Body of pancreas (tissue), 4 donors: ENCODE results near the gene DNASE1L3. TPM values are rescaled to one million over a fixed set of nuclear protein-coding genes. Genes with fewer than 3 reads are reported as not detected.

Experiments
- ATAC-seq: fragments of 150-250 bp; one replicate; pipeline ENCODE4 v1.9.1; 2016
- DNase-seq, 4 donors: peaks; one replicate each; pipeline ENCODE4 v3.0.0-alpha.2; 2019
- H3K27ac ChIP-seq, 4 donors: fragments of 200-600 bp; sonication (generic); 1 replicate in 3 of 4; 2 replicates in 1 of 4; pipeline versions ENCODE4 v1.5.1 to v1.6.1; 2016 to 2019; ENCODE audit warnings: mild to moderate bottlenecking in 1 of 4, mixed read lengths in 1 of 4, moderate library complexity in 1 of 4
- H3K27me3 ChIP-seq, 2 donors: fragments of 200-600 bp; sonication (generic); one replicate each; pipeline ENCODE4 v1.6.0; 2016; ENCODE audit warnings: mild to moderate bottlenecking in 1 of 2
- H3K36me3 ChIP-seq, 2 donors: fragments of 200-600 bp; sonication (generic); replicated peaks in 1 of 2; 2 replicates each; pipeline ENCODE4 v1.5.1; 2016; ENCODE audit warnings: low read depth in 2 of 2; ENCODE audit not compliant: insufficient read depth in 1 of 2
- H3K4me1 ChIP-seq: fragments of 200-600 bp; sonication (generic); one replicate; pipeline ENCODE4 v1.6.0; 2016
- H3K4me3 ChIP-seq, 2 donors: fragments of 200-600 bp; sonication (generic); 1 replicate in 1 of 2; 2 replicates in 1 of 2; pipeline ENCODE4 v1.5.1; 2016 to 2019
- H3K9me3 ChIP-seq, 3 donors: fragments of 200-600 bp; sonication (generic); 1 replicate in 2 of 3; 2 replicates in 1 of 3; pipeline ENCODE4 v1.5.1; 2016
- CTCF ChIP-seq, 7 experiments: fragments of 450-650 bp in 4 of 7; fragments of 200-600 bp in 3 of 7; sonication (generic) in 3 of 7; IDR thresholded peaks; one replicate each; pipeline ENCODE4 v1.5.1; 2016 to 2019; ENCODE audit warnings: antibody characterized with exemption in 7 of 7
- POLR2A ChIP-seq, 3 donors: fragments of 450-650 bp; IDR thresholded peaks; one replicate each; pipeline ENCODE4 v1.6.1; 2016; ENCODE audit warnings: antibody characterized with exemption in 3 of 3, mild to moderate bottlenecking in 2 of 3
- WGBS, 2 donors: methylation state at CpG; one replicate each; pipeline ENCODE4 v1.1.5; 2017; 5-methylcytosine and 5-hydroxymethylcytosine counted together
- intact Hi-C: fragments of 100-400 bp; cut with DNase I; formaldehyde crosslinking; loops from one replicate; pipeline ENCODE4 v1.15.1; 2023
- total RNA-seq, 2 donors: library from RNA; depleted of rRNA; stranded (reverse); fragments of >200 nt; gene quantifications; one replicate each; pipeline ENCODE4 v1.1.0, GENCODE V29; 2016

The DNASE1L3 gene
- total RNA-seq, 2 donors from 2014 or later, result 2.1 TPM; not detected in 1

GRCh38 chr3:58209933-58210332 is 839 bp downstream of the DNASE1L3 start:
- no peak for ATAC-seq
- 70 to 81% methylated on average over 3 of the region's 3 CpGs for WGBS, 2 donors
- TF ChIP-seq CTCF (IDR thresholded peaks at IDR 0.05) (no peak), POLR2A (IDR thresholded peaks at IDR 0.05) (no peak)
- H3K4me1 ChIP-seq, result peaks cover 10% of the 10 kb centered on the region
- intact Hi-C loops, result no loop called here
- no peaks in the 10 kb centered on the region for H3K27me3 ChIP-seq
- no peaks in the 10 kb centered on the region for H3K36me3 ChIP-seq
- DNase-seq, result no peak
- no peak overlapping the region for H3K4me3 ChIP-seq
- no peak overlapping the region for H3K27ac ChIP-seq
- no peaks in the 10 kb centered on the region for H3K9me3 ChIP-seq

DNA sequence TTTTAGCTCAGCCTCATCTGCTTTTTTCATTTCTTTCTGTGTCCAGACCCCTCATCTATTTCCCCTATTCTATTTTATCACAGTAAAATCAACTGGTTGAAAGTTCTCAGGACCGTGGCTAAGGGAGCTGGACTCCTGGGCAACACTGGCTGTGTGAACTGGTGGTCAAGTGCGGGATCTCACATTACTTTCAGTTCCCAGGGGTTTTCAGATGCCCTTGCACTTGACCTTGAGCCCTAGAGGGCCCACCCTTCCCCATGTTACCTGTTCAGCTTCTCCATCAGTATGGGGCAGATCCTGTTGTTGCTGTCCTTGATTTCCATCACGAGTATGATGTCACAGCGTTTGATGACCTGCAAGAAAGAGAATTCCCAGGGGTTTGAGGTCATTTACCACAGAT is 2.8 kb downstream of the DNASE1L3 start:
- WGBS, 2 donors, result 83 to 90% methylated on average over 4 of the region's 4 CpGs
- no peak overlapping the region for H3K4me3 ChIP-seq
- H3K27me3 ChIP-seq, result no peaks in the 10 kb centered on the region
- no peaks in the 10 kb centered on the region for H3K36me3 ChIP-seq
- intact Hi-C loops, result no loop called here
- no peak for TF ChIP-seq POLR2A (IDR thresholded peaks at IDR 0.05)
- TF ChIP-seq CTCF (IDR thresholded peaks at IDR 0.05), result no peak
- H3K4me1 ChIP-seq, result peaks cover 10% of the 10 kb centered on the region
- H3K9me3 ChIP-seq, result no peaks in the 10 kb centered on the region
- ATAC-seq, result no peak
- no peak overlapping the region for H3K27ac ChIP-seq
- no peak for DNase-seq

GRCh38 chr3:58206406-58207011 is 4.3 kb downstream of the DNASE1L3 start:
- Histone ChIP-seq H3K36me3 (no peaks in the 10 kb centered on the region), H3K4me1 (peaks cover 10% of the 10 kb centered on the region), H3K27me3 (no peaks in the 10 kb centered on the region), H3K27ac (no peak overlapping the region), H3K9me3 (no peaks in the 10 kb centered on the region), H3K4me3 (no peak overlapping the region)
- ATAC-seq (peak; percentile 24), DNase-seq (no peak)
- intact Hi-C loops, result no loop called here
- TF ChIP-seq CTCF (IDR thresholded peaks at IDR 0.05) (no peak), POLR2A (IDR thresholded peaks at IDR 0.05) (no peak)
- WGBS, 2 donors, result 78 to 87% methylated on average over 4 of the region's 5 CpGs

GRCh38 chr3:58205981-58206380 is 4.8 kb downstream of the DNASE1L3 start:
- DNase-seq (peak in 1 of 4 donors; percentile 27), ATAC-seq (no peak)
- 27 to 54% methylated on average over 4 of the region's 4 CpGs for WGBS, 2 donors
- intact Hi-C loops, result no loop called here
- no peak overlapping the region for H3K27ac ChIP-seq
- H3K4me3 ChIP-seq, result no peak overlapping the region
- H3K9me3 ChIP-seq, result no peaks in the 10 kb centered on the region
- H3K4me1 ChIP-seq, result peaks cover 10% of the 10 kb centered on the region
- TF ChIP-seq CTCF (IDR thresholded peaks at IDR 0.05) (no peak), POLR2A (IDR thresholded peaks at IDR 0.05) (no peak)
- H3K27me3 ChIP-seq, result no peaks in the 10 kb centered on the region
- H3K36me3 ChIP-seq, result no peaks in the 10 kb centered on the region

GRCh38 chr3:58204720-58205119 is 6.1 kb downstream of the DNASE1L3 start:
- no peaks in the 10 kb centered on the region for H3K27me3 ChIP-seq
- no peak for ATAC-seq
- no peak overlapping the region for H3K4me3 ChIP-seq
- no peak overlapping the region for H3K27ac ChIP-seq
- 85 to 92% methylated on average over 3 to 4 of the region's 4 CpGs for WGBS, 2 donors
- peaks cover 10% of the 10 kb centered on the region for H3K4me1 ChIP-seq
- no peak for DNase-seq
- TF ChIP-seq POLR2A (IDR thresholded peaks at IDR 0.05) (no peak), CTCF (IDR thresholded peaks at IDR 0.05) (no peak)
- H3K36me3 ChIP-seq, result no peaks in the 10 kb centered on the region
- intact Hi-C loops, result no loop called here
- no peaks in the 10 kb centered on the region for H3K9me3 ChIP-seq
